HepG2 (cell line): ENCODE data around the gene GOLGA3. TPM values are rescaled to one million over a fixed set of nuclear protein-coding genes. Genes with fewer than 3 reads are reported as not detected.

Source experiments
- ATAC-seq: fragments of 200-7000 bp; cut with Tn5 transposase; 3 replicates; pipeline ENCODE4 v1.9.1; 2020; ENCODE audit warnings: mild to moderate bottlenecking, moderate library complexity
- BruUV-seq: library from RNA; stranded (reverse); fragments of 400-500 nt; replicated peaks from 2 replicates; lab custom pipeline; 2021; lab: Mats Ljungman, UMichigan
- CTCF ChIA-PET: fragments of 300-600 bp; formaldehyde crosslinking; extraction: SDS; loops from one replicate; lab custom pipeline; 2021; ENCODE audit warnings: low total read pairs, inconsistent platforms, low intra/inter-chr PET ratio; lab: Yijun Ruan, JAX
- POLR2A ChIA-PET: fragments of 350-600 bp; sonication (Branson Sonifier 250); formaldehyde crosslinking; loops from one replicate; lab custom pipeline; 2020; ENCODE audit warnings: antibody characterized with exemption, inconsistent platforms; lab: Yijun Ruan, JAX
- DNase-seq: peaks from one replicate; pipeline ENCODE4 v3.0.0-alpha.2; 2015; ENCODE audit warnings: low spot score
- FAIRE-seq: peaks from 3 replicates; lab custom pipeline; 2011; peaks lifted over from hg19 to GRCh38; lab: Jason Lieb, UNC
- H2AFZ ChIP-seq: one replicate; pipeline ENCODE4 v1.6.1; 2011; ENCODE audit warnings: low read length, inconsistent platforms
- H3K27ac ChIP-seq: fragments of 300-600 bp; 3 replicates; pipeline ENCODE4 v1.8.0; 2011; ENCODE audit warnings: mixed run types, mild to moderate bottlenecking, mixed read lengths, low read length, inconsistent platforms; ENCODE audit not compliant: insufficient read depth; ENCODE audit errors: extremely low read length
- H3K27me3 ChIP-seq, 2 experiments: fragments of 200-600 bp in 1 of 2; 2 replicates in 1 of 2; 3 replicates in 1 of 2; pipeline versions ENCODE4 v1.6.0 to v1.8.0; 2011; ENCODE audit warnings: low read length in 2 of 2, mild to moderate bottlenecking in 2 of 2, moderate library complexity in 2 of 2, inconsistent platforms in 1 of 2; ENCODE audit not compliant: insufficient read depth in 2 of 2, control insufficient read depth in 1 of 2
- H3K36me3 ChIP-seq, 2 experiments: fragments of 200-600 bp in 1 of 2; replicated peaks in 1 of 2; 2 replicates in 1 of 2; 3 replicates in 1 of 2; pipeline versions ENCODE4 v1.5.1 to v1.8.0; 2011; ENCODE audit warnings: low read length in 2 of 2, inconsistent platforms in 1 of 2; ENCODE audit not compliant: insufficient read depth in 2 of 2, control insufficient read depth in 1 of 2
- H3K4me1 ChIP-seq: 2 replicates; pipeline ENCODE4 v1.5.1; 2012; ENCODE audit warnings: low read length, inconsistent platforms; ENCODE audit not compliant: insufficient read depth
- H3K4me2 ChIP-seq: 2 replicates; pipeline ENCODE4 v1.6.0; 2011; ENCODE audit warnings: low read depth, low read length, inconsistent platforms
- H3K4me3 ChIP-seq, 3 experiments: fragments of 200-600 bp in 1 of 3; sonication (generic), shearing (Covaris generic) in 1 of 3; replicated peaks in 1 of 3; 2 replicates each; pipeline ENCODE4 v1.5.1; 2011 to 2016; ENCODE audit warnings: low read length in 3 of 3, inconsistent platforms in 2 of 3, low read depth in 2 of 3, mild to moderate bottlenecking in 2 of 3, control low read depth in 1 of 3, mixed read lengths in 1 of 3; ENCODE audit not compliant: insufficient read depth in 1 of 3
- H3K79me2 ChIP-seq: one replicate; pipeline ENCODE4 v1.6.1; 2011; ENCODE audit warnings: low read length, inconsistent platforms; ENCODE audit not compliant: insufficient read depth
- H3K9ac ChIP-seq: 2 replicates; pipeline ENCODE4 v1.6.0; 2011; ENCODE audit warnings: mild to moderate bottlenecking, low read depth, low read length, inconsistent platforms; ENCODE audit not compliant: insufficient read depth
- H3K9me3 ChIP-seq: 2 replicates; pipeline ENCODE4 v1.5.1; 2012; ENCODE audit warnings: mild to moderate bottlenecking, low read length
- H4K20me1 ChIP-seq: 2 replicates; pipeline ENCODE4 v1.6.0; 2011; ENCODE audit warnings: inconsistent platforms, mild to moderate bottlenecking, low read length, moderate library complexity; ENCODE audit not compliant: insufficient read depth
- AGO2 ChIP-seq: fragments of 200-400 bp; formaldehyde crosslinking; optimal IDR thresholded peaks from 2 replicates; pipeline ENCODE3; 2017; ENCODE audit warnings: mild to moderate bottlenecking, low read depth, low read length, moderate library complexity
- FOXP4 ChIP-seq: sonication (generic); formaldehyde crosslinking; IDR thresholded peaks from 2 replicates; pipeline ENCODE4 v1.4.0; 2020; ENCODE audit warnings: missing genetic modification reagents
- SNAPC5 ChIP-seq: sonication (generic); formaldehyde crosslinking; IDR thresholded peaks from 2 replicates; pipeline ENCODE4 v1.8.1; 2023; ENCODE audit warnings: mild to moderate bottlenecking, missing genetic modification reagents, borderline replicate concordance
- ZBTB40 ChIP-seq, 2 experiments: fragments of 450-650 bp in 1 of 2; sonication (generic) in 1 of 2; formaldehyde crosslinking in 1 of 2; IDR thresholded peaks; 2 replicates each; pipeline versions ENCODE4 v1.6.1 to v1.8.0; 2016 to 2022; ENCODE audit warnings: antibody characterized with exemption in 1 of 2, mild to moderate bottlenecking in 1 of 2, missing genetic modification reagents in 1 of 2
- WGBS: methylation state at CpG from one replicate; pipeline ENCODE4 v1.1.6; 2017; ENCODE audit warnings: low lambda C conversion rate; 5-methylcytosine and 5-hydroxymethylcytosine counted together
- in situ Hi-C: cut with HindIII; loops from 2 replicates; pipeline ENCODE4 v1.10.0; 2017; ENCODE audit warnings: low pct_unique_long_range_greater_than_20kb; ENCODE audit not compliant: extremely low pct_ligation_motif_present
- intact Hi-C: fragments of 100-400 bp; cut with micrococcal nuclease; formaldehyde crosslinking; loops from one replicate; pipeline ENCODE4 v1.10.0; 2022; ENCODE audit not compliant: unreplicated experiment
- polyA plus RNA-seq, 8 experiments: library from polyadenylated mRNA; depleted of rRNA in 3 of 8; stranded (reverse) in 7 of 8; unstranded in 1 of 8; fragments of >200 nt; fragmentation: Illumina TruSeq in 4 of 8; extraction: Trizol in 4 of 8; gene quantifications; 2 replicates each; pipeline versions ENCODE4 v1.2.1 to v1.2.3, GENCODE V29; 2011 to 2016; ENCODE audit warnings: low read depth in 4 of 8, missing spikeins in 1 of 8, mixed read lengths in 1 of 8; ENCODE audit not compliant: insufficient read depth in 1 of 8
- total RNA-seq, 5 experiments: library from RNA; depleted of rRNA; stranded (reverse); fragments of >200 nt; fragmentation: Illumina TruSeq; extraction: Trizol; gene quantifications; 2 replicates each; pipeline ENCODE4 v1.2.3, GENCODE V29; 2016; ENCODE audit warnings: low read depth in 1 of 5

GOLGA3 gene
- total and polyA plus RNA-seq, 2 of the 13 experiments (the other 11 are each of a cell fraction or from before 2014, with no cell fraction given), result 22.0 to 43.0 TPM

GRCh38 chr12:132766380-132767085, 62.1 kb downstream of the GOLGA3 start:
- H4K20me1 ChIP-seq, result no peaks in the 10 kb centered on the region
- TF ChIP-seq AGO2 (peak; percentile 67), FOXP4 (CRISPR knock-in tag) (no peak)
- H3K27ac ChIP-seq, result no peak overlapping the region
- H3K4me3 ChIP-seq, result no peak overlapping the region
- intact Hi-C loops, result no loop called here
- ChIA-PET CTCF (no interaction called here), POLR2A (no interaction called here)
- no TSS peak for BruUV-seq
- H2AFZ ChIP-seq, result no peak overlapping the region
- no peaks in the 10 kb centered on the region for H3K27me3 ChIP-seq
- no peak overlapping the region for H3K4me2 ChIP-seq
- no peaks in the 10 kb centered on the region for H3K9me3 ChIP-seq
- ATAC-seq, result no peak; the same call in 1 of the 3 replicates
- H3K4me1 ChIP-seq, result peaks cover 8% of the 10 kb centered on the region; the same call in 1 of the 2 replicates
- no peak overlapping the region for H3K9ac ChIP-seq
- H3K79me2 ChIP-seq, result no peaks in the 10 kb centered on the region
- no peak for FAIRE-seq
- in situ Hi-C loops, result no loop called here
- DNase-seq, result no peak
- H3K36me3 ChIP-seq, result peaks cover 4 to 11% of the 10 kb centered on the region in 2 experiments; a peak in 4 of 5 replicates
- 85% methylated on average over 20 of the region's 27 CpGs for WGBS

GRCh38 chr12:132765361-132765760, 63.3 kb downstream of the GOLGA3 start:
- no peak overlapping the region for H3K4me2 ChIP-seq
- intact Hi-C loops, result no loop called here
- BruUV-seq, result no TSS peak
- no peak overlapping the region for H3K4me3 ChIP-seq
- H3K79me2 ChIP-seq, result peaks cover 9% of the 10 kb centered on the region
- ChIA-PET CTCF (no interaction called here), POLR2A (no interaction called here)
- H3K27me3 ChIP-seq, result no peaks in the 10 kb centered on the region; a peak in 1 of 5 replicates
- 88% methylated on average over 11 of the region's 11 CpGs for WGBS
- H3K27ac ChIP-seq, result no peak overlapping the region
- no peak overlapping the region for H2AFZ ChIP-seq
- peaks cover 7% of the 10 kb centered on the region for H4K20me1 ChIP-seq
- peaks cover 8% of the 10 kb centered on the region for H3K4me1 ChIP-seq
- no peak overlapping the region for H3K9ac ChIP-seq
- FAIRE-seq, result no peak
- H3K9me3 ChIP-seq, result no peaks in the 10 kb centered on the region
- no peak for ATAC-seq
- no peak for DNase-seq
- in situ Hi-C loops, result no loop called here
- H3K36me3 ChIP-seq, result peaks cover 0 to 6% of the 10 kb centered on the region in 2 experiments; a peak in 2 of 5 replicates
- TF ChIP-seq SNAPC5 (CRISPR knock-in tag) (no peak), ZBTB40 (IDR thresholded peaks at IDR 0.05) (no peak), ZBTB40 (CRISPR knock-in tag; IDR thresholded peaks at IDR 0.05) (no peak)
